NCI-H128 (cell line): ENCODE measurements around the gene TEX14.
"Not testable (repeated sequence)": the region's sequence is repeated elsewhere in the genome, so short reads cannot be mapped to it uniquely, and the experiment has no call there.

Experiments used
- DNase-seq: peaks from one replicate; lab custom pipeline; 2025; ENCODE audit not compliant: unreplicated experiment; lab: John Stamatoyannopoulos, UW

The TEX14 gene

GRCh38 chr17:58657962-58658803 lies 33.7 kb downstream of the TEX14 start:
- not testable (repeated sequence) for DNase-seq

- no peak for DNase-seq
These were observed 43.6 kb downstream of the TEX14 start for GRCh38 chr17:58648236-58648635.

- DNase-seq: no peak
These were observed 48.7 kb downstream of the TEX14 start for GRCh38 chr17:58643147-58643546.

DNA sequence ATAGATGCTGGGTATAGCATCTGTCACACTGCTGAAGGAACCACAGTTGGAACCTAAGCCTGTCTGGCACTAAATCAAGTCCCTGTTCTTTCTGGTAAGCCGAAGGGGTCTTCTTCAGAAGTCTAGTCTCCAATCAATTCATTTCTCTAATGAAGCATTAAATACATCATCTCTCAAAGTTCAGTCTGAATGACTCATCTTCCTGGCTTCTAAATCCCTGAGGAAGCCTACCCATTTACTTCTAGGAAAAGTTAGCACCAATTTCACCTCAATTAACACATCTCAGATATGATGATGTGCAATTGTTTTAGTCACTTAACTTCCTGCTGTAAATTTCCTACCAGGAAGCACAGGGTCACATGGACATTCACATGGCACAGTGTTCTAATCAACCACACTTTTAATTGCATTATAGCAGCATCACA lies 49.9 kb downstream of the TEX14 start:
- no peak for DNase-seq

DNA sequence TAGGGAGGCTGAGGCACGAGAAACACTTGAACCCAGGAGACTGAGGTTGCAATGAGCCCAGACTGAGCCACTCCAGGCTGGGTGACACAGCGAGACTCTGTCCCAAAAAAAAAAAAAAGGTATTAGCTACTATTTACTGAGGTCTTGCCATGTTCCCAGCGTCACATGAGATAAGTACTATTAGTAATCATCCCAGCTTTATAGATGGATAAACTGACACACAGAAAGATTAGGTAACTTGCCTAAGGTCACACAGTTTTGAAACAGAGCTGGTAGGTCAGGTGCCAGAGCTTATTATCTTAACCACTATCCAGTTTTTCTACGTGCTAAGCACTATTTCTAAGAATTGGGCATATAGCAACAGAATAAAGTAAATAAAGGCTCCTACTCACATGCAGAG lies 51.6 kb downstream of the TEX14 start:
- no peak for DNase-seq

DNA sequence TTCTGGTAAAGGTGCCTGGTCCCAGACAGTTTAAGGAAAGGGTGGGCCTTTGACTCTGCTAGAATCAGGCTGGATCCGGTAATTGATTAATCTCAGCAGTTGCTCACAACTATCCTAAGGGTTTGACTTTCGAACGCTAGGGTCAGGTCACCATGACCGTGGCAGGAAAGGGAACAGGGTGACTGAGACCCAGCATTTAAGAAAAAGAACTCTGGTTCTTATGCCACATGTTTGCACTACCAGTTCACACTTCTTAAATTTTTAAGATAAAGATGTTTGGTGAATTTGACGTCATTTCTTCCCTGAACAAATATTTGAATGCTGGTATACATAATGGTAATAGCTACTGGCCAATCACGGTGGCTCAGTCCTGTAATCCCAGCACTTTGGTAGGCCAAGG lies 52.2 kb downstream of the TEX14 start:
- DNase-seq: no peak

DNA sequence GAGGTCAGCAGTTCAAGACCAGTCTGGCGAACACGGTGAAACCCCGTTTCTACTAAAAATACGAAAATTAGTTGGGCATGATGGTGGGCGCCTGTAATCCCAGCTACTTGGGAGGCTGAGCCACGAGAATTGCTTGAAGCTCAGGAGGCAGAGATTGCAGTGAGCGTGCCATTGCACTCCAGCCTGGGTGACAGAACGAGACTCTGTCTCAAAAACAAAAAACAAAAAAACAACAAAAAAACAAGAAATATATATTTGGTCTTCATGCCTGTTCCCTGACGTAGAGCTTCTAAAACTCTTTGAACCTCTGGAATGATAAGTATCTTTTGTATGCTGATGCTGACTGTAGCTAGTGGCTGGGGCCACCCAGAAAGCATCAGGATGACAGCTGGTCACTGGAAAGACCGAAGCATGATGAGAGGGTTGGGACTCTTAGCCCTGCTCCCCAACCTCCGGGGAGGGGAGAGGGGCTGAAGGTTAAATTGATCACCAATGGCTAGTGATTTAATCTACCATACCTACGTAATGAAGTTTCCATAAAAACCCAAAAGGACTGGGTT lies 54.8 kb downstream of the TEX14 start:
- no peak for DNase-seq

GRCh38 chr17:58632324-58633314 lies 59.2 kb downstream of the TEX14 start:
- DNase-seq: no peak

- no peak for DNase-seq
These were observed 60.1 kb downstream of the TEX14 start for GRCh38 chr17:58631523-58632323.

GRCh38 chr17:58630883-58631522 lies 60.8 kb downstream of the TEX14 start:
- DNase-seq: no peak

DNA sequence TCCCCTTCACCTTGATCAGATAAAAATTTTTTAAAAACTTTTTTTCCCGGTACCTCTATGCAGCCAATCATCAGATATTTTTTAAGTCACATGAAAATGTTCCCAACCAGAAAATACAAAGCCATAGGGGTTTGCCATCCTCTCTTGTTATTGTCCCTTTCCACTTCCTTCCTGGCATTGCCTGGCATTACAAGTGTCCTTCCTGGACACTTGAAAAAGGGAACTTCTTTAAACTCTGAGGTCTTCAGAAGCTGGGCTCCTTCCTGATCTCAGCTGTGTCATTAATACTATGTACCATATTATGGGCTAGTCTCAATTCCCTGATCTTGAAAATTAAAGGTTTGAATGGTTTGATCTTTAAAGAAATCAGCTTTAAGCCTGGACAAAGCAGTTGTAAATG lies 64.9 kb downstream of the TEX14 start:
- DNase-seq: no peak

DNA sequence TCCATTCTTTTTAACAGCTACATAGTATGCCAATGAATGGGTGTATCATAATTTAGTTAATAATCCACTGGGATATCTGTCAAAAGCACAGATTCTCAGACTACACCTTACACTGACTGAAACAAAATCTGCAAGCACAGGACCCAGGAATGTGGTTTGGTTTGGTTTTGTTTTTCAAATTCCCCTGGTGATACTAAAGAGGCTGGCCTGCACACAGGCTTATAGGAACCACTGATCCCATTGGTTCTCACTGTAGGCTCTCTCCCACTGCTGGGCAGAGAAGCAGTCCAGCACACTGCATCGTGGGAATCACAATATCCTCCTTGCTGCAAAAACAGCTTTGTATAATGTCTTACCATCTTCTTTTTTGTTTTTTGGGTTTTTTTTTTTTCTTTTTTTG lies 67.1 kb downstream of the TEX14 start:
- DNase-seq: no peak

GRCh38 chr17:58621174-58621573 lies 70.7 kb downstream of the TEX14 start:
- no peak for DNase-seq

GRCh38 chr17:58618336-58618735 lies 73.5 kb downstream of the TEX14 start:
- DNase-seq: no peak

DNA sequence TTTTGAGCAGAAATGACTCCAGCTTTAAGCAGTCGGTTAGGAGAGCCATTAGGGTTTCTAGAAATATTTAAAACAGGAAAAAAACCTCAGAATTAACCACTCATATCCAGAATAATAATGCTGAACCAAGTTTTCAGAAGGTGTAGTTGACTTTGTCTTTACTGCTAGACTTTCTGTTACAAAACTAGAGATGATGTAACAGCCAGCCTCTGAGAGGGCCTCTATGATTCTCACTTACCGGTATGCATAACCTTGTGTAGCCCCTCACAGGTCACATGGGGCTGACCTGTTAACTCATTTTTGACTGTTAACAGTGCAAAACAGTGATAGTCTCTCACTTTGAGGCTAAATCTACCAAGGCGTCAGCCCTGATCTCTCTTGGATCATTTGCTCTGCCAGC lies 74.3 kb downstream of the TEX14 start:
- no peak for DNase-seq

DNA sequence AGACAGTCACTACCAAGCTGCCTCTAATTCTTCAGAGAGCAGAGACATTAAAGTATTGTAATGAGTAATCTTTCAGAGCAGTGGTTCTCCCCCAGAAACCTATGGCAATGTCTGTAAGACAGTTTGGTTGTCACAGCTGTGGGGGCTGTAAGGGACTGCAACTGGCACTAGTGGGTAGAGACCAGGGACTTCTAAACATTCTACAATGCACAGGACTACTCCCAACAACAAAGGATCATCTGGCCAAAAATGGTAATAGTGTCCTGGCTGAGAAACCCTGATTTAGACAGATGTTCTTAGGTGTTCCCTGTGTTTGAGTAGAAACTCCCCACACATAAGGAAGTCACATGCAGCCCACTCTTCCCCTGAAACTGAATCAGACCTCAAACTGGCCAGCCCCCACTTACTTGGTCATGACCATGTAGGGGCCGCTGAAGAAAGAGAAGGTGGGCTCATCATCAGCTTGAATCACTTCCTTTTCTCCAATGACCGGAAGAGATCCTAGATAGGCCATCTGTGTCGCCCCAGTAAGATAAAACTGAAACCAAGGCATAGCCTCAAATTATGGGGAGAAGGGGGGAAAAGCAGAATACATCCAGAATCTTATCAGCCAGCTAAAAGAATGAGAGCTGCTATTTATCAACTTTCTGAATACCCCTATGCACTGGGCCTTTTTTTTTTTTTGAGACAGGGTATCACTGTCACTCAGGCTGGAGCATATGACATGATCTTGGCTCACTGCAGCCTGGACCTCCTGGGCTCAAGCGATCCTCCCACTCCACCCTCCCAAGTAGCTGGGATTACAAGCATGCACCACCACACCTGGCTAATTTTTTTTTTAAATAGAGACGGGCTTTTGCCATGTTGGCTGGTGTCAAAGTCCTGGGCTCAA lies 75.8 kb downstream of the TEX14 start:
- DNase-seq: no peak

DNA sequence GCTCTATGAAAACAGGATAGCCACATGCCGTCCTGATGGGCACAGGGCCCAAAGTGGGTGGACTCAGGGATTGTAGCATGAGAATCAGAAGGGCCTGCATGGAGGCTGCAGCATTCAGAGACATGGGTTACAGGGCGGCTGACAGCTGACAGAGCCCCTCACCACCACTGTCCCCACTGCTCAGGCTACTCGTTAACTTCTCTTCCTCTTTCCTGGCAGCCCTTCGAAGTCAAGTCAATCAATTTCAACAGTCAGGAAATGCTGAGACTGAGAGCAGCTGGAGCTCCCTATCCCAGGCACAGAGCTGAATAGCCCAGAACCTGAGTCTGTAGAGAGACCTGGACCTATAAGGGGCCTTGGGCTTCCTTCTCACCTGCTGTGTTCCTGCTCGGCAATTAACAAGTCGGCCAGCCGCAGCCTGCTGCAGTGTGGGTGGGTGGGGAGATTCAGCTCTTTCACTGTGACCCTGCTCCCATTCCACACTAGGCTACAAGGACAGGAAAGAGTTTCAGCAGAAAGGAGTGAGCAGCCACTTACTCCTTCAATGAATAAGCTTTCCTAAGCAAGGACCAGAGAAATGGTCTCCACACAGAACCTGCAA lies 76.9 kb downstream of the TEX14 start:
- DNase-seq: no peak

GRCh38 chr17:58611331-58611730 lies 80.5 kb downstream of the TEX14 start:
- no peak for DNase-seq

GRCh38 chr17:58606934-58607333 lies 84.9 kb downstream of the TEX14 start:
- no peak for DNase-seq
